Measurements from ENCODE around the gene SORCS3.

Gene SORCS3

GRCh38 chr10:105247831-105248499, 606.9 kb downstream of the SORCS3 start:
- DNase-seq (ENCODE audit: low read depth, low spot score): no peak
- no peak overlapping the region for H3K4me3 ChIP-seq (ENCODE audit: low read depth, low read length)
- CTCF ChIA-PET: no interaction called here
- POLR2A ChIA-PET: no interaction called here
- TF ChIP-seq, protein P1, sequence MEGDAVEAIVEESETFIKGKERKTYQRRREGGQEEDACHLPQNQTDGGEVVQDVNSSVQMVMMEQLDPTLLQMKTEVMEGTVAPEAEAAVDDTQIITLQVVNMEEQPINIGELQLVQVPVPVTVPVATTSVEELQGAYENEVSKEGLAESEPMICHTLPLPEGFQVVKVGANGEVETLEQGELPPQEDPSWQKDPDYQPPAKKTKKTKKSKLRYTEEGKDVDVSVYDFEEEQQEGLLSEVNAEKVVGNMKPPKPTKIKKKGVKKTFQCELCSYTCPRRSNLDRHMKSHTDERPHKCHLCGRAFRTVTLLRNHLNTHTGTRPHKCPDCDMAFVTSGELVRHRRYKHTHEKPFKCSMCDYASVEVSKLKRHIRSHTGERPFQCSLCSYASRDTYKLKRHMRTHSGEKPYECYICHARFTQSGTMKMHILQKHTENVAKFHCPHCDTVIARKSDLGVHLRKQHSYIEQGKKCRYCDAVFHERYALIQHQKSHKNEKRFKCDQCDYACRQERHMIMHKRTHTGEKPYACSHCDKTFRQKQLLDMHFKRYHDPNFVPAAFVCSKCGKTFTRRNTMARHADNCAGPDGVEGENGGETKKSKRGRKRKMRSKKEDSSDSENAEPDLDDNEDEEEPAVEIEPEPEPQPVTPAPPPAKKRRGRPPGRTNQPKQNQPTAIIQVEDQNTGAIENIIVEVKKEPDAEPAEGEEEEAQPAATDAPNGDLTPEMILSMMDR (IDR thresholded peaks at IDR 0.05; ENCODE audit: insufficient read depth, low read length, missing control alignments): no peak

DNA sequence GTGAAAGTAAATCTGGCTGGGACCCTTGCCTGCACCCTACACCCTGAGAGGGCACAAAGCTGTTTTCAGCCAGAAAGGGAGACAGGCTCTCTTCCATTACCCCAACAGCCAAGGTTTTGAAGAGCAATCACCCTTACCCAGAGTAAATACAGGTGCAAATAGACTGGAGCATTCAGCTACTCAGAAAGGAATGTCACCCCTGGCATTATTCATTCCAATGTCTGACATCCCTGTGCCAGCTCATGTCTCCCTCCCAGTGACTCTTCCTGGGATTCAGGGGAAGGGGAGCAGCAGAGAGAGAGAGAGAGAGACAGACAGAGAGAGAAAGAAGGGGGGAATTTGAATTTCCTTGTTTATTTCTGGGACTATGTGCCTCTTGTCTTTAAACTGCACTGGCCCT, 611.8 kb downstream of the SORCS3 start:
- POLR2A ChIA-PET: no interaction called here
- H3K4me3 ChIP-seq (ENCODE audit: low read depth, low read length): no peak overlapping the region
- TF ChIP-seq, protein P1 (IDR thresholded peaks at IDR 0.05; ENCODE audit: insufficient read depth, low read length, missing control alignments): no peak
- no peak for DNase-seq (ENCODE audit: low read depth, low spot score)
- CTCF ChIA-PET: no interaction called here

DNA sequence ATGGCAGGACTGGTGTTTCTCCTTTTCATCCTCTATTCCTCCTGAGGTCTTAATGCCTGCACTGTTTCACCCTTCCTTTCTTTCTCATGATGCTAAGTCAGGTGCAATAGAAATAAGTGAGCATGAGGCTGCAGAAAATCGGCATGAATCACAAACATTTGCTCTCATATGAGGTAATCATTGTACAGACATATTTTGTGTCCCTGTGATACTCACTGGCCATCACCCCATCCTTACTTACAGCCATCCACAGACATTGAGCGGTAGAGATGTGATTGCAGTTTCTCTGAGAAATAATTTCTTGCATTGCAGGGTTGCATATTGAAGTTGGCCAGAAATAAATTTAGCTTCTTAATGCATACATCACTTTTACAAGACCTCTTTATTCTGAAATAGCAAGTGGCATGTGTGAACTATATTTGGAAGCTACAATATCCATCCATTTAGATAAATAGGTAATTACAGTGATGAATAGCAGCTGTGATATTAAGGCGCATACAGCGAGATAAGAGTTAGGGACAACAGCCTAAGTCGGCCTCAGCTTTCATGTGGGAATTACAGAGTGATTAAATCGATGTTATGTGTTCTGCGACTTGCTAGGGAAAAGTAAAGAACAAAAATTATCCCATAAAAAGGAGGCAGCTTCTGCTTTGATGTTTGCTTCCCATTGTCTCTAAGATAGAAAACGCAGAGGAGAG, 612.6 kb downstream of the SORCS3 start:
- no peak for DNase-seq (ENCODE audit: low read depth, low spot score)
- ChIA-PET CTCF (no interaction called here), POLR2A (no interaction called here)
- TF ChIP-seq, protein P1 (IDR thresholded peaks at IDR 0.05; ENCODE audit: insufficient read depth, low read length, missing control alignments): no peak
- H3K4me3 ChIP-seq (ENCODE audit: low read depth, low read length): no peak overlapping the region

DNA sequence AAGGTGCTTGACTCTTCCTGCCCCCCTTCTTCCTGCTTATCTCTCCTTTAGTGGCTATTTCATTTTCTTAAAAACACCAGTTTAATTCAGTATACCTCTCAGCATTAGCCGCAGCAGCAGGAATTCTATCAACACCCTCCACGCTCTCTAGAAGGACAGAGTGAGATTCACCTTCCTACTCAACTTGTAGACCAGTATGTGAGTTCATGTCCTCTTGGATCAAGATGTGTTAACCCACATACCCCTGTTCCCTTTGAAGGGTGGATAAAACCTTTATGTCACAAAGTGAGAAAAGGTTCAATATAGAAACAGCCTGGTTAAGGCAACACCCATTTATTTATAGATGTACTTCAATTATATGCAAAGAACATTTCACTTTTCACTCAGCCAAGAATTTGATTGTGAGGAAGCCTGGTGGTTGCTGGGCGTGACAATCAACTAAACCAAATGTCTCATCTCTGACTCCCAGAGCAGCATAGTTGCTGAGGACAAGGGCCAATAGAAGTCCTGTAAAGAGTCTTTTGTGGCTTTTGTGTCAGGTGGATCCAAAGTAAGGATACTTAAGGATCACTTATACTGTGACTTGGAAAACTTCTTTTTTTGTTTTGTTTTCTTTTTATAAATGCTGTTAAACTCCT, 617.1 kb downstream of the SORCS3 start:
- POLR2A ChIA-PET: no interaction called here
- H3K4me3 ChIP-seq (ENCODE audit: low read depth, low read length): no peak overlapping the region
- no peak for DNase-seq (ENCODE audit: low read depth, low spot score)
- CTCF ChIA-PET: no interaction called here
- TF ChIP-seq, protein P1 (IDR thresholded peaks at IDR 0.05; ENCODE audit: insufficient read depth, low read length, missing control alignments): no peak

- CTCF ChIA-PET: no interaction called here
- H3K4me3 ChIP-seq (ENCODE audit: low read depth, low read length): no peak overlapping the region
- TF ChIP-seq, protein P1 (IDR thresholded peaks at IDR 0.05; ENCODE audit: insufficient read depth, low read length, missing control alignments): no peak
- POLR2A ChIA-PET: no interaction called here
- DNase-seq (ENCODE audit: low read depth, low spot score): no peak
These were observed 617.6 kb downstream of the SORCS3 start for GRCh38 chr10:105258674-105259065.

DNA sequence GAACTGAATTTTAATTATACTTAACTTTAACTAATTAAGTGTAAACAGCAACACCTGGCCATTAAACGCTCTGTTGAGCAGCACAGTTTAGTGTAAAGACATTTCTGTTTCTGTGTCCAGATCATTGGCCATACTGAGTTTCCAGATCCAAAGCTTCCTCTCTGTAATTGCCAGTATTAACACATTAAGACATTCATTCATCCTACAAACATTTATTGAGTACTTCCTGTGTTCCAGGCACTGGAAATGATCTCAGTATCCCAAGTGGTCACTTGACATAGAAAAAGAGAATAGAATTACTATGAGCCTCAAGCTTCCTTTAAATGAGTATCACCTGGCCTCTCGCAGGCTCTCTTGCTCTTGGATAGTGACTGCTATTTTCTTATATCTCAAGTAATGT, 618.1 kb downstream of the SORCS3 start:
- no peak overlapping the region for H3K4me3 ChIP-seq (ENCODE audit: low read depth, low read length)
- ChIA-PET CTCF (no interaction called here), POLR2A (no interaction called here)
- DNase-seq (ENCODE audit: low read depth, low spot score): no peak
- TF ChIP-seq, protein P1 (IDR thresholded peaks at IDR 0.05; ENCODE audit: insufficient read depth, low read length, missing control alignments): no peak

Measured in AG04449 (cell line).